Cardiac septum (tissue), 1 donor: ENCODE measurements around the gene CRB2. TPM values are rescaled to one million over a fixed set of nuclear protein-coding genes. Genes with fewer than 3 reads are reported as not detected.

ENCODE experiments used
- DNase-seq: peaks from one replicate; pipeline ENCODE4 v3.0.0-alpha.2; 2020; ENCODE audit warnings: low spot score
- intact Hi-C: fragments of 100-400 bp; cut with DNase I; formaldehyde crosslinking; loops from one replicate; pipeline ENCODE4 v1.14.0; 2022
- total RNA-seq: library from RNA; stranded (reverse); fragmentation: NEBNext Ultra II Directional; extraction: Animal tissue kit (Norgen Biotek cat#: 25700); gene quantifications from one replicate; pipeline ENCODE4 v1.2.1, GENCODE V29; 2021
- donor health status: DM: no; HTN: no; CAD: no.

The CRB2 gene
- total RNA-seq, 1 donor from 2014 or later = not detected

GRCh38 chr9:123373946-123374345 lies 17.9 kb downstream of the CRB2 start:
- intact Hi-C loops = no loop called here
- DNase-seq = no peak

GRCh38 chr9:123375469-123376132 lies 19.6 kb downstream of the CRB2 start:
- intact Hi-C loops = no loop called here

GRCh38 chr9:123376218-123377071 lies 20.4 kb downstream of the CRB2 start:
- intact Hi-C loops = no loop called here
- no peak for DNase-seq

More at GRCh38 chr9:123375469-123376132, 19.6 kb downstream of the CRB2 start:
- no peak for DNase-seq

- intact Hi-C loops = no loop called here
- no peak for DNase-seq
Observed at GRCh38 chr9:123377211-123377971, 21.4 kb downstream of the CRB2 start.

- no peak for DNase-seq
- intact Hi-C loops = no loop called here
Observed at GRCh38 chr9:123378025-123378424, 22.0 kb downstream of the CRB2 start.

- no peak for DNase-seq
- intact Hi-C loops = no loop called here
Observed at GRCh38 chr9:123378956-123379660, 23.1 kb downstream of the CRB2 start.

- no peak for DNase-seq
- intact Hi-C loops = no loop called here
Observed at GRCh38 chr9:123380852-123381705, 25.1 kb downstream of the CRB2 start.

- intact Hi-C loops = no loop called here
- DNase-seq = no peak
Observed at GRCh38 chr9:123382653-123383511, 26.9 kb downstream of the CRB2 start.

- intact Hi-C loops = loop anchor here (2.0 kb wide), 1 partner anchor 29 kb away; no protein-coding TSS in a partner anchor
- no peak for DNase-seq
Observed at GRCh38 chr9:123383512-123384170, 27.6 kb downstream of the CRB2 start.

- no peak for DNase-seq
- intact Hi-C loops = no loop called here
Observed at GRCh38 chr9:123387686-123388085, 31.7 kb downstream of the CRB2 start.

GRCh38 chr9:123389070-123389469 lies 33.1 kb downstream of the CRB2 start:
- intact Hi-C loops = no loop called here
- DNase-seq = no peak

GRCh38 chr9:123389698-123390097 lies 33.7 kb downstream of the CRB2 start:
- no peak for DNase-seq
- intact Hi-C loops = no loop called here

- intact Hi-C loops = no loop called here
- DNase-seq = no peak
Observed at GRCh38 chr9:123390337-123391135, 34.5 kb downstream of the CRB2 start.

- intact Hi-C loops = no loop called here
Observed at GRCh38 chr9:123391233-123391632, 35.2 kb downstream of the CRB2 start.

GRCh38 chr9:123391946-123392345 lies 35.9 kb downstream of the CRB2 start:
- intact Hi-C loops = no loop called here
- DNase-seq = no peak

More at GRCh38 chr9:123391233-123391632, 35.2 kb downstream of the CRB2 start:
- no peak for DNase-seq

GRCh38 chr9:123392802-123393201 lies 36.8 kb downstream of the CRB2 start:
- intact Hi-C loops = no loop called here

More at GRCh38 chr9:123392802-123393201, 36.8 kb downstream of the CRB2 start:
- no peak for DNase-seq
